ENCODE measurements around the gene PHF21B.

Gene PHF21B

GRCh38 chr22:44840611-44841322 lies 169.0 kb downstream of the PHF21B start:
- H3K27ac ChIP-seq: no peak overlapping the region
- TF ChIP-seq, protein P1, sequence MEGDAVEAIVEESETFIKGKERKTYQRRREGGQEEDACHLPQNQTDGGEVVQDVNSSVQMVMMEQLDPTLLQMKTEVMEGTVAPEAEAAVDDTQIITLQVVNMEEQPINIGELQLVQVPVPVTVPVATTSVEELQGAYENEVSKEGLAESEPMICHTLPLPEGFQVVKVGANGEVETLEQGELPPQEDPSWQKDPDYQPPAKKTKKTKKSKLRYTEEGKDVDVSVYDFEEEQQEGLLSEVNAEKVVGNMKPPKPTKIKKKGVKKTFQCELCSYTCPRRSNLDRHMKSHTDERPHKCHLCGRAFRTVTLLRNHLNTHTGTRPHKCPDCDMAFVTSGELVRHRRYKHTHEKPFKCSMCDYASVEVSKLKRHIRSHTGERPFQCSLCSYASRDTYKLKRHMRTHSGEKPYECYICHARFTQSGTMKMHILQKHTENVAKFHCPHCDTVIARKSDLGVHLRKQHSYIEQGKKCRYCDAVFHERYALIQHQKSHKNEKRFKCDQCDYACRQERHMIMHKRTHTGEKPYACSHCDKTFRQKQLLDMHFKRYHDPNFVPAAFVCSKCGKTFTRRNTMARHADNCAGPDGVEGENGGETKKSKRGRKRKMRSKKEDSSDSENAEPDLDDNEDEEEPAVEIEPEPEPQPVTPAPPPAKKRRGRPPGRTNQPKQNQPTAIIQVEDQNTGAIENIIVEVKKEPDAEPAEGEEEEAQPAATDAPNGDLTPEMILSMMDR (IDR thresholded peaks at IDR 0.05): no peak
- TF ChIP-seq ZFX (IDR thresholded peaks at IDR 0.05; ENCODE audit: borderline replicate concordance): no peak

DNA sequence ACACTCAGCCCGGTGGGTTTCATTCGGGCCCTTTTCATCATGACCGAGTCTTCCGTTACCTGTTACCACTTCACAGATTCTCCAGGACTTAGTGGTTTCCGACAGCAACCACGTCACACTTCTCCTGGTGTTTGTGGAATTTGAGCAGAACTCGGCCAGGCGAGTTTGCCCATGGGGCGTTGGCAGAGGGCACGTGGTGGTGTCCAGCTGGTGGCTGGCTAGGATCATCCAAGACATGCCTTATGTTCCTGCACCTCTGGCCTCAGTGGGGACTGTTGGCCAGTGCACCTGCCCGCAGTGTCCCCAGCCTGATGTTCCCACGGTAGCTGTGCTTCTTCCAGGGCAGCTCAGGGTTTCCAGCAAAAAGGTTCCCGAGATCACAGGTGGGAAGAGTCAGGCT lies 170.1 kb downstream of the PHF21B start:
- TF ChIP-seq, protein P1 (IDR thresholded peaks at IDR 0.05): no peak
- TF ChIP-seq ZFX (IDR thresholded peaks at IDR 0.05; ENCODE audit: borderline replicate concordance): no peak
- no peak overlapping the region for H3K27ac ChIP-seq

- TF ChIP-seq, protein P1 (IDR thresholded peaks at IDR 0.05): no peak
- H3K27ac ChIP-seq: no peak overlapping the region
Measured at GRCh38 chr22:44839061-44839460, 170.7 kb downstream of the PHF21B start.

GRCh38 chr22:44838316-44839016 lies 171.3 kb downstream of the PHF21B start:
- H3K27ac ChIP-seq: no peak overlapping the region
- TF ChIP-seq, protein P1 (IDR thresholded peaks at IDR 0.05): no peak
- TF ChIP-seq ZFX (IDR thresholded peaks at IDR 0.05; ENCODE audit: borderline replicate concordance): no peak

GRCh38 chr22:44837481-44837880 lies 172.3 kb downstream of the PHF21B start:
- H3K27ac ChIP-seq: no peak overlapping the region
- no peak for TF ChIP-seq ZFX (IDR thresholded peaks at IDR 0.05; ENCODE audit: borderline replicate concordance)
- TF ChIP-seq, protein P1 (IDR thresholded peaks at IDR 0.05): no peak

DNA sequence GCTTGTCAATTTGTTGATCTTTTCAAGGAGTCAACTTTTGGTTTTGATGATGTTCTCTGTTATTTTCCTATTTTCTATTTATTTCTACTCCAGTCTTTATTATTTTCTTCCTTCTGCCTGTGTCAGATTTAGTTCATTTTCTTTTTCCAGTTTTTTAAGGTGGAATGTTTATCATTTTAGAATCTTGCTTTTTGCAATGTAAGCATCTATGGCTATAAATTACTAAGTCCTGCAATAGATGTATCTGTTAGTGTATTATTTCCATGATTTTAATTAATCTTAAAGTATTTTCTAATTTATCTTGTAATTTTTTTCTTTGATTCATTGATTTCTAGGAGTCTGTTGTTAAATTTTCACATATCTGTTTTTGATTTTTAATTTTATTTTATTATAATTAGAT lies 175.7 kb downstream of the PHF21B start:
- TF ChIP-seq, protein P1 (IDR thresholded peaks at IDR 0.05): no peak
- no peak for TF ChIP-seq ZFX (IDR thresholded peaks at IDR 0.05; ENCODE audit: borderline replicate concordance)

GRCh38 chr22:44831885-44832284 lies 177.9 kb downstream of the PHF21B start:
- no peak overlapping the region for H3K27ac ChIP-seq
- TF ChIP-seq, protein P1 (IDR thresholded peaks at IDR 0.05): no peak
- no peak for TF ChIP-seq ZFX (IDR thresholded peaks at IDR 0.05; ENCODE audit: borderline replicate concordance)

More for the DNA sequence above, 175.7 kb downstream of the PHF21B start:
- H3K27ac ChIP-seq: no peak overlapping the region
